K562 (cell line): ENCODE measurements around the gene TCF23. TPM values are rescaled to one million over a fixed set of nuclear protein-coding genes. Genes with fewer than 3 reads are reported as not detected.

Experiments used
- ATAC-seq: fragments of 200-7000 bp; cut with Tn5 transposase; 3 replicates; pipeline ENCODE4 v1.9.1; 2020; ENCODE audit warnings: moderate library complexity
- BruUV-seq: library from RNA; stranded (reverse); fragments of 400-500 nt; replicated peaks from 2 replicates; lab custom pipeline; 2021; lab: Mats Ljungman, UMichigan
- CTCF ChIA-PET: fragments of 300-600 bp; formaldehyde crosslinking; extraction: SDS; loops from one replicate; lab custom pipeline; 2021; ENCODE audit warnings: low intra/inter-chr PET ratio; lab: Yijun Ruan, JAX
- POLR2A ChIA-PET: fragments of 300-600, 350-650 bp; sonication (Branson Sonifier 250); formaldehyde crosslinking; extraction: SDS; loops from one replicate; lab custom pipeline; 2021; ENCODE audit warnings: antibody characterized with exemption, inconsistent platforms; lab: Yijun Ruan, JAX
- DNase-seq, 4 experiments: peaks; one replicate each; pipeline versions ENCODE4 v3.0.0 to v3.0.0-alpha.2; 2011 to 2018; ENCODE audit warnings: low spot score in 3 of 4, mixed read lengths in 3 of 4; ENCODE audit errors: extremely low read depth in 1 of 4
- FAIRE-seq: peaks from 2 replicates; lab custom pipeline; 2011; peaks lifted over from hg19 to GRCh38; lab: Jason Lieb, UNC
- H2AFZ ChIP-seq: 2 replicates; pipeline ENCODE4 v1.6.0; 2011; ENCODE audit warnings: low read depth, low read length, control low read depth, inconsistent platforms
- H3K27ac ChIP-seq: fragments of 200-600 bp; 3 replicates; pipeline ENCODE4 v1.8.0; 2011; ENCODE audit warnings: low read depth, mild to moderate bottlenecking, control low read depth, inconsistent platforms, low read length, moderate library complexity, mixed read lengths; ENCODE audit errors: extremely low read depth
- H3K27me3 ChIP-seq, 2 experiments: fragments of 300-600 bp in 1 of 2; 2 replicates in 1 of 2; 3 replicates in 1 of 2; pipeline versions ENCODE4 v1.6.0 to v1.8.0; 2011; ENCODE audit warnings: inconsistent platforms in 2 of 2, low read length in 2 of 2, mild to moderate bottlenecking in 1 of 2, mixed read lengths in 1 of 2, moderate library complexity in 1 of 2; ENCODE audit not compliant: control insufficient read depth in 2 of 2, insufficient read depth in 2 of 2
- H3K36me3 ChIP-seq: fragments of 300-600 bp; 3 replicates; pipeline ENCODE4 v1.8.0; 2011; ENCODE audit warnings: mild to moderate bottlenecking, low read length, inconsistent platforms; ENCODE audit not compliant: control insufficient read depth, insufficient read depth
- H3K4me1 ChIP-seq, 2 experiments: fragments of 200-600 bp in 1 of 2; replicated peaks in 1 of 2; 2 replicates in 1 of 2; 3 replicates in 1 of 2; pipeline versions ENCODE4 v1.5.1 to v1.8.0; 2011; ENCODE audit warnings: inconsistent platforms in 2 of 2, low read length in 2 of 2, mild to moderate bottlenecking in 1 of 2, mixed read lengths in 1 of 2, moderate library complexity in 1 of 2; ENCODE audit not compliant: control insufficient read depth in 2 of 2, insufficient read depth in 2 of 2
- H3K4me2 ChIP-seq: 2 replicates; pipeline ENCODE4 v1.6.1; 2011; ENCODE audit warnings: low read length, control low read depth, inconsistent platforms, mixed read lengths; ENCODE audit not compliant: insufficient read depth
- H3K4me3 ChIP-seq: fragments of 200-600 bp; sonication (generic), shearing (Covaris generic); 2 replicates; pipeline ENCODE4 v1.5.1; 2016; ENCODE audit warnings: control low read depth, inconsistent platforms
- H3K79me2 ChIP-seq: fragments of 200-600 bp; 3 replicates; pipeline ENCODE4 v1.8.0; 2011; ENCODE audit warnings: low read length, inconsistent platforms; ENCODE audit not compliant: control insufficient read depth, insufficient read depth
- H3K9ac ChIP-seq, 2 experiments: 2 replicates each; pipeline versions ENCODE4 v1.6.0 to v1.6.1; 2011; ENCODE audit warnings: low read depth in 2 of 2, low read length in 2 of 2, control low read depth in 1 of 2, inconsistent platforms in 1 of 2, mild to moderate bottlenecking in 1 of 2, mixed read lengths in 1 of 2; ENCODE audit not compliant: insufficient read depth in 1 of 2
- H3K9me1 ChIP-seq: one replicate; pipeline ENCODE4 v1.6.0; 2011; ENCODE audit warnings: inconsistent platforms, mild to moderate bottlenecking, low read length, moderate library complexity; ENCODE audit not compliant: control insufficient read depth, insufficient read depth
- H3K9me3 ChIP-seq: replicated peaks from 2 replicates; pipeline ENCODE4 v1.5.1; 2011; ENCODE audit warnings: low read depth, low read length, inconsistent platforms; ENCODE audit not compliant: control insufficient read depth, insufficient read depth
- H4K20me1 ChIP-seq: replicated peaks from 2 replicates; pipeline ENCODE4 v1.6.1; 2011; ENCODE audit warnings: low read length, inconsistent platforms, mixed read lengths; ENCODE audit not compliant: control insufficient read depth, insufficient read depth
- CBFA2T2 ChIP-seq: fragments of 450-650 bp; conservative IDR thresholded peaks from 2 replicates; pipeline ENCODE4 v1.6.1; 2017; ENCODE audit warnings: mild to moderate bottlenecking
- CC2D1A ChIP-seq: fragments of 450-650 bp; IDR thresholded peaks from 2 replicates; pipeline ENCODE4 v1.6.1; 2017; ENCODE audit warnings: mild to moderate bottlenecking
- ETV5 ChIP-seq: sonication (generic); formaldehyde crosslinking; IDR thresholded peaks from 2 replicates; pipeline ENCODE4 v1.4.0; 2020; ENCODE audit warnings: low read depth, mild to moderate bottlenecking, missing genetic modification reagents
- GATAD2A ChIP-seq: fragments of 450-650 bp; IDR thresholded peaks from 2 replicates; pipeline ENCODE4 v1.6.1; 2017
- GTF2A2 ChIP-seq: IDR thresholded peaks from 2 replicates; pipeline ENCODE4 v1.6.1; 2016; ENCODE audit warnings: mild to moderate bottlenecking, missing genetic modification characterization, missing compliant biosample characterization
- IFI16 ChIP-seq: fragments of 250-450 bp; sonication (Bioruptor Pico); IDR thresholded peaks from 2 replicates; pipeline ENCODE4 v2.1.2; 2022; ENCODE audit warnings: mild to moderate bottlenecking, inconsistent platforms
- KLF13 ChIP-seq: fragments of 450-650 bp; IDR thresholded peaks from 2 replicates; pipeline ENCODE4 v1.6.1; 2016; ENCODE audit warnings: missing genetic modification characterization, low read depth, mild to moderate bottlenecking, missing compliant biosample characterization, moderate library complexity, borderline replicate concordance
- LEF1 ChIP-seq: fragments of 450-650 bp; IDR thresholded peaks from 2 replicates; pipeline ENCODE4 v1.6.1; 2016; ENCODE audit warnings: mild to moderate bottlenecking
- POLR3A ChIP-seq: IDR thresholded peaks from 2 replicates; pipeline ENCODE4 v1.6.1; 2011; ENCODE audit warnings: borderline replicate concordance, mild to moderate bottlenecking, moderate library complexity; ENCODE audit not compliant: insufficient read length, insufficient read depth; ENCODE audit errors: extremely low read depth
- SMAD4 ChIP-seq: fragments of 250-450 bp; sonication (Bioruptor Pico); conservative IDR thresholded peaks from 2 replicates; pipeline ENCODE4 v1.8.0; 2021; ENCODE audit warnings: inconsistent platforms, mild to moderate bottlenecking, moderate library complexity
- SP1 ChIP-seq: sonication (generic); formaldehyde crosslinking; IDR thresholded peaks from 2 replicates; pipeline ENCODE4 v1.8.1; 2022; ENCODE audit warnings: mild to moderate bottlenecking, missing genetic modification reagents
- SRSF9 ChIP-seq: fragments of 200-400 bp; formaldehyde crosslinking; IDR thresholded peaks from 2 replicates; pipeline ENCODE4 v1.6.1; 2017; ENCODE audit warnings: low read depth, low read length, borderline replicate concordance
- ZFP30 ChIP-seq: fragments of 250-450 bp; sonication (Bioruptor Pico); IDR thresholded peaks from 2 replicates; pipeline ENCODE4 v1.8.0; 2022; ENCODE audit warnings: moderate library complexity, mild to moderate bottlenecking, inconsistent platforms, borderline replicate concordance
- WGBS: fragments of 100-300 bp; shearing (Covaris generic); methylation state at CpG from one replicate; pipeline ENCODE4 v1.1.6; 2016; ENCODE audit warnings: low coverage, mixed read lengths; ENCODE audit not compliant: insufficient coverage; ENCODE audit errors: missing lambda C conversion rate; 5-methylcytosine and 5-hydroxymethylcytosine counted together
- in situ Hi-C: fragments of 300-500 bp; cut with MboI; formaldehyde crosslinking; loops from 4 replicates; pipeline ENCODE4 v1.15.0; 2018; ENCODE audit warnings: inconsistent platforms, mixed read lengths
- intact Hi-C: fragments of 100-400 bp; cut with micrococcal nuclease; formaldehyde crosslinking; loops from 2 replicates; pipeline ENCODE4 v1.14.2; 2022
- polyA plus RNA-seq, 8 experiments: library from polyadenylated mRNA; depleted of rRNA in 4 of 8; stranded (reverse) in 5 of 8; unstranded in 3 of 8; fragments of >200 nt; fragmentation: Nextera tagmentation in 2 of 8; fragmentation: Illumina TruSeq in 1 of 8; extraction: Ambion mirVana in 2 of 8; extraction: Trizol in 1 of 8; gene quantifications; 2 replicates each; pipeline versions ENCODE4 v1.2.1 to v1.2.3, GENCODE V29; 2011 to 2014; ENCODE audit warnings: inconsistent platforms in 1 of 8, missing spikeins in 1 of 8
- total RNA-seq, 7 experiments: library from RNA; depleted of rRNA in 6 of 7; stranded (reverse); fragments of >200 nt in 6 of 7; fragmentation: Illumina TruSeq in 2 of 7; extraction: Trizol in 2 of 7; gene quantifications; 2 replicates each; pipeline versions ENCODE4 v1.2.1 to v1.2.3, GENCODE V29; 2011 to 2021; ENCODE audit warnings: low replicate concordance in 1 of 7
- TF ChIP-seq, protein P1 (sequence below), 2 experiments: fragments of 450-650 bp; IDR thresholded peaks; 2 replicates each; pipeline ENCODE4 v1.6.1; 2018; ENCODE audit warnings: mild to moderate bottlenecking in 2 of 2, low read depth in 1 of 2; ENCODE audit not compliant: partially characterized antibody in 2 of 2
- TF ChIP-seq, protein P2 (sequence below): sonication (generic); formaldehyde crosslinking; IDR thresholded peaks from 2 replicates; pipeline ENCODE4 v1.8.0; 2023; ENCODE audit warnings: missing genetic modification reagents, mild to moderate bottlenecking, borderline replicate concordance

Gene TCF23
- total and polyA plus RNA-seq, 9 of the 15 experiments (the other 6 are each of a cell fraction or from before 2014, with no cell fraction given) = 0.07 TPM; not detected in 8

DNA sequence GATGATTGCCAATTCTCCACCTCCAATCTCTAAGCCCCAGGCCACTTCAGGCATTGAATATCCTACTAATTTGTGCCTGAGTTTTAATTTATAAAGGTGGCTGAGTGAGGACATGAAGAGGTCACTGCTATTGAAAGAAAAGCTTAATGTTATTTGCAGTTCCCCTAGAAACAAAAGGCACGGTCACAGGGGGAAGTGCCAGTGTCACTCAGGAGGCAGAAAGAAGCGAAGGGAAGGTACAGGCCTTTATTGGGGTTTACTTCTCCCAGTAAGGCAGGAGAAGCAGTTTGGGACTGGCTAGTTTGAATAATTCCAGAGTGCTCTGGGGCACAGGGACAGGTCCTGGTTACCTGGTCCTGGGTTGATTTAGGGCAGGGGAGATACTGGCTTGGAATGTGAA lies 26.9 kb upstream of the TCF23 start:
- H2AFZ ChIP-seq = no peak overlapping the region
- no peak overlapping the region for H3K27ac ChIP-seq
- no peaks in the 10 kb centered on the region for H3K9me3 ChIP-seq
- no peaks in the 10 kb centered on the region for H4K20me1 ChIP-seq
- no peak overlapping the region for H3K4me3 ChIP-seq
- no peak overlapping the region for H3K9ac ChIP-seq
- H3K9me1 ChIP-seq = no peaks in the 10 kb centered on the region
- ChIA-PET CTCF (no interaction called here), POLR2A (interaction anchor here (0.7 to 0.8 kb wide), 2 partner anchors 180 to 353 kb away, joined by 3 read pairs; no protein-coding TSS in a partner anchor)
- DNase-seq (no peak), FAIRE-seq (no peak), ATAC-seq (no peak)
- H3K4me2 ChIP-seq = no peak overlapping the region
- 27% methylated on average over 2 of the region's 2 CpGs for WGBS
- peaks cover 7 to 11% of the 10 kb centered on the region in 2 experiments; a peak in 4 of 5 replicates for H3K27me3 ChIP-seq
- peaks cover 10 to 23% of the 10 kb centered on the region in 2 experiments; a peak in 4 of 5 replicates for H3K4me1 ChIP-seq
- intact Hi-C loops = no loop called here
- in situ Hi-C loops = no loop called here
- H3K79me2 ChIP-seq = no peaks in the 10 kb centered on the region
- H3K36me3 ChIP-seq = no peaks in the 10 kb centered on the region
- no TSS peak for BruUV-seq
- TF ChIP-seq, protein P1, sequence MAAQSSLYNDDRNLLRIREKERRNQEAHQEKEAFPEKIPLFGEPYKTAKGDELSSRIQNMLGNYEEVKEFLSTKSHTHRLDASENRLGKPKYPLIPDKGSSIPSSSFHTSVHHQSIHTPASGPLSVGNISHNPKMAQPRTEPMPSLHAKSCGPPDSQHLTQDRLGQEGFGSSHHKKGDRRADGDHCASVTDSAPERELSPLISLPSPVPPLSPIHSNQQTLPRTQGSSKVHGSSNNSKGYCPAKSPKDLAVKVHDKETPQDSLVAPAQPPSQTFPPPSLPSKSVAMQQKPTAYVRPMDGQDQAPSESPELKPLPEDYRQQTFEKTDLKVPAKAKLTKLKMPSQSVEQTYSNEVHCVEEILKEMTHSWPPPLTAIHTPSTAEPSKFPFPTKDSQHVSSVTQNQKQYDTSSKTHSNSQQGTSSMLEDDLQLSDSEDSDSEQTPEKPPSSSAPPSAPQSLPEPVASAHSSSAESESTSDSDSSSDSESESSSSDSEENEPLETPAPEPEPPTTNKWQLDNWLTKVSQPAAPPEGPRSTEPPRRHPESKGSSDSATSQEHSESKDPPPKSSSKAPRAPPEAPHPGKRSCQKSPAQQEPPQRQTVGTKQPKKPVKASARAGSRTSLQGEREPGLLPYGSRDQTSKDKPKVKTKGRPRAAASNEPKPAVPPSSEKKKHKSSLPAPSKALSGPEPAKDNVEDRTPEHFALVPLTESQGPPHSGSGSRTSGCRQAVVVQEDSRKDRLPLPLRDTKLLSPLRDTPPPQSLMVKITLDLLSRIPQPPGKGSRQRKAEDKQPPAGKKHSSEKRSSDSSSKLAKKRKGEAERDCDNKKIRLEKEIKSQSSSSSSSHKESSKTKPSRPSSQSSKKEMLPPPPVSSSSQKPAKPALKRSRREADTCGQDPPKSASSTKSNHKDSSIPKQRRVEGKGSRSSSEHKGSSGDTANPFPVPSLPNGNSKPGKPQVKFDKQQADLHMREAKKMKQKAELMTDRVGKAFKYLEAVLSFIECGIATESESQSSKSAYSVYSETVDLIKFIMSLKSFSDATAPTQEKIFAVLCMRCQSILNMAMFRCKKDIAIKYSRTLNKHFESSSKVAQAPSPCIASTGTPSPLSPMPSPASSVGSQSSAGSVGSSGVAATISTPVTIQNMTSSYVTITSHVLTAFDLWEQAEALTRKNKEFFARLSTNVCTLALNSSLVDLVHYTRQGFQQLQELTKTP (IDR thresholded peaks at IDR 0.05; ENCODE audit: low read depth in 1 of 2, partially characterized antibody in 2 of 2) = no peak
- TF ChIP-seq CBFA2T2 (no peak), GATAD2A (no peak), SMAD4 (CRISPR knock-in tag) (no peak), SRSF9 (no peak), GTF2A2 (tag) (no peak), LEF1 (no peak), KLF13 (tag) (no peak), POLR3A (no peak), CC2D1A (no peak), ETV5 (CRISPR knock-in tag) (no peak), ZFP30 (no peak), SP1 (CRISPR knock-in tag) (no peak), IFI16 (CRISPR knock-in tag) (no peak)
- TF ChIP-seq, protein P2, sequence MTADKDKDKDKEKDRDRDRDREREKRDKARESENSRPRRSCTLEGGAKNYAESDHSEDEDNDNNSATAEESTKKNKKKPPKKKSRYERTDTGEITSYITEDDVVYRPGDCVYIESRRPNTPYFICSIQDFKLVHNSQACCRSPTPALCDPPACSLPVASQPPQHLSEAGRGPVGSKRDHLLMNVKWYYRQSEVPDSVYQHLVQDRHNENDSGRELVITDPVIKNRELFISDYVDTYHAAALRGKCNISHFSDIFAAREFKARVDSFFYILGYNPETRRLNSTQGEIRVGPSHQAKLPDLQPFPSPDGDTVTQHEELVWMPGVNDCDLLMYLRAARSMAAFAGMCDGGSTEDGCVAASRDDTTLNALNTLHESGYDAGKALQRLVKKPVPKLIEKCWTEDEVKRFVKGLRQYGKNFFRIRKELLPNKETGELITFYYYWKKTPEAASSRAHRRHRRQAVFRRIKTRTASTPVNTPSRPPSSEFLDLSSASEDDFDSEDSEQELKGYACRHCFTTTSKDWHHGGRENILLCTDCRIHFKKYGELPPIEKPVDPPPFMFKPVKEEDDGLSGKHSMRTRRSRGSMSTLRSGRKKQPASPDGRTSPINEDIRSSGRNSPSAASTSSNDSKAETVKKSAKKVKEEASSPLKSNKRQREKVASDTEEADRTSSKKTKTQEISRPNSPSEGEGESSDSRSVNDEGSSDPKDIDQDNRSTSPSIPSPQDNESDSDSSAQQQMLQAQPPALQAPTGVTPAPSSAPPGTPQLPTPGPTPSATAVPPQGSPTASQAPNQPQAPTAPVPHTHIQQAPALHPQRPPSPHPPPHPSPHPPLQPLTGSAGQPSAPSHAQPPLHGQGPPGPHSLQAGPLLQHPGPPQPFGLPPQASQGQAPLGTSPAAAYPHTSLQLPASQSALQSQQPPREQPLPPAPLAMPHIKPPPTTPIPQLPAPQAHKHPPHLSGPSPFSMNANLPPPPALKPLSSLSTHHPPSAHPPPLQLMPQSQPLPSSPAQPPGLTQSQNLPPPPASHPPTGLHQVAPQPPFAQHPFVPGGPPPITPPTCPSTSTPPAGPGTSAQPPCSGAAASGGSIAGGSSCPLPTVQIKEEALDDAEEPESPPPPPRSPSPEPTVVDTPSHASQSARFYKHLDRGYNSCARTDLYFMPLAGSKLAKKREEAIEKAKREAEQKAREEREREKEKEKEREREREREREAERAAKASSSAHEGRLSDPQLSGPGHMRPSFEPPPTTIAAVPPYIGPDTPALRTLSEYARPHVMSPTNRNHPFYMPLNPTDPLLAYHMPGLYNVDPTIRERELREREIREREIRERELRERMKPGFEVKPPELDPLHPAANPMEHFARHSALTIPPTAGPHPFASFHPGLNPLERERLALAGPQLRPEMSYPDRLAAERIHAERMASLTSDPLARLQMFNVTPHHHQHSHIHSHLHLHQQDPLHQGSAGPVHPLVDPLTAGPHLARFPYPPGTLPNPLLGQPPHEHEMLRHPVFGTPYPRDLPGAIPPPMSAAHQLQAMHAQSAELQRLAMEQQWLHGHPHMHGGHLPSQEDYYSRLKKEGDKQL (CRISPR knock-in tag) = no peak
